PFSK-1 (cell line): ENCODE measurements around the gene ASGR1.

Source experiments
- FOXP2 ChIP-seq: optimal IDR thresholded peaks from 2 replicates; pipeline ENCODE3; 2011; ENCODE audit warnings: borderline replicate concordance, control low read depth, inconsistent platforms; ENCODE audit not compliant: insufficient read depth; ENCODE audit errors: extremely low read length, extremely low read depth
- POLR2AphosphoS5 ChIP-seq: IDR thresholded peaks from 2 replicates; pipeline ENCODE4 v1.6.1; 2012; ENCODE audit warnings: low read depth, mild to moderate bottlenecking, control low read depth, low read length, moderate library complexity
- REST ChIP-seq, 2 experiments: IDR thresholded peaks; 2 replicates each; pipeline versions ENCODE4 v1.6.1 to v1.8.0; 2011 to 2012; ENCODE audit warnings: low read depth in 2 of 2, low read length in 2 of 2, control low read depth in 1 of 2, inconsistent platforms in 1 of 2, mild to moderate bottlenecking in 1 of 2, moderate library complexity in 1 of 2; ENCODE audit not compliant: insufficient read depth in 1 of 2
- SIN3A ChIP-seq: IDR thresholded peaks from 2 replicates; pipeline ENCODE4 v1.6.1; 2012; ENCODE audit warnings: mild to moderate bottlenecking, low read length, moderate library complexity, borderline replicate concordance; ENCODE audit not compliant: insufficient read depth
- TAF1 ChIP-seq: IDR thresholded peaks from 2 replicates; pipeline ENCODE4 v1.6.1; 2012; ENCODE audit warnings: low read length, control low read depth, borderline replicate concordance; ENCODE audit not compliant: insufficient read depth

- TF ChIP-seq POLR2AphosphoS5, result no peak
- TF ChIP-seq FOXP2, result no peak
- no peak for TF ChIP-seq TAF1
- TF ChIP-seq REST (IDR thresholded peaks at IDR 0.05; ENCODE audit: insufficient read depth in 1 of 2, low read depth in 2 of 2, low read length in 2 of 2), result no peak
- no peak for TF ChIP-seq SIN3A
Measured at GRCh38 chr17:7173687-7174602, 5.2 kb downstream of the ASGR1 start.
